OCI-LY7 (cell line): ENCODE results near the gene ARHGAP21.
"Not testable (repeated sequence)": the region's sequence is repeated elsewhere in the genome, so short reads cannot be mapped to it uniquely, and the experiment has no call there.

Source experiments
- EZH2phosphoT487 ChIP-seq: fragments of 200-600 bp; sonication (generic); IDR thresholded peaks from 2 replicates; pipeline ENCODE4 v1.6.1; 2018; ENCODE audit warnings: low read depth, borderline replicate concordance, mild to moderate bottlenecking, mixed run types, antibody characterized with exemption, low read length, moderate library complexity, mixed read lengths
- TF ChIP-seq, protein P1 (sequence below): fragments of 200-600 bp; sonication (generic); conservative IDR thresholded peaks from 2 replicates; pipeline ENCODE4 v1.5.1; 2014; ENCODE audit warnings: mild to moderate bottlenecking, antibody characterized with exemption, low read length, moderate library complexity, mixed read lengths

DNA sequence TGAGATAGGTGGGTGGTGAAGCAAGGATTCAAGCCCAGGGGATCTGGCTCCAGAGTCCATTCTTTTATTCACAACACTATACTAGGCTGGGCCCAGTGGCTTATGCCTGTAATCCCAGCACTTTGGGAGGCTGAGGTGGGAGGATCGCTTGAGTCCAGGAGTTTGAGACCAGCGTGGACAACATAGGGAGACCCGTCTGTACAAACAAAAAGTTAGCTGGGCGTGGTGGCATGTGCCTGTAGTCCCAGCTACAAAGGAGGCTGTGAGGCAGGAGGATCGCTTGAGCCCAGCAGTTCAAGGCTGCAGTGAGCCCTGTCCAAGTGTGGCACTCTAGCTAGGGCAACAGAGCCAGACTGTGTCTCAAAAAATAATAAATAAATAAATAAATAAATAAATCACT is 2.3 kb upstream of the ARHGAP21 start:
- TF ChIP-seq, protein P1, sequence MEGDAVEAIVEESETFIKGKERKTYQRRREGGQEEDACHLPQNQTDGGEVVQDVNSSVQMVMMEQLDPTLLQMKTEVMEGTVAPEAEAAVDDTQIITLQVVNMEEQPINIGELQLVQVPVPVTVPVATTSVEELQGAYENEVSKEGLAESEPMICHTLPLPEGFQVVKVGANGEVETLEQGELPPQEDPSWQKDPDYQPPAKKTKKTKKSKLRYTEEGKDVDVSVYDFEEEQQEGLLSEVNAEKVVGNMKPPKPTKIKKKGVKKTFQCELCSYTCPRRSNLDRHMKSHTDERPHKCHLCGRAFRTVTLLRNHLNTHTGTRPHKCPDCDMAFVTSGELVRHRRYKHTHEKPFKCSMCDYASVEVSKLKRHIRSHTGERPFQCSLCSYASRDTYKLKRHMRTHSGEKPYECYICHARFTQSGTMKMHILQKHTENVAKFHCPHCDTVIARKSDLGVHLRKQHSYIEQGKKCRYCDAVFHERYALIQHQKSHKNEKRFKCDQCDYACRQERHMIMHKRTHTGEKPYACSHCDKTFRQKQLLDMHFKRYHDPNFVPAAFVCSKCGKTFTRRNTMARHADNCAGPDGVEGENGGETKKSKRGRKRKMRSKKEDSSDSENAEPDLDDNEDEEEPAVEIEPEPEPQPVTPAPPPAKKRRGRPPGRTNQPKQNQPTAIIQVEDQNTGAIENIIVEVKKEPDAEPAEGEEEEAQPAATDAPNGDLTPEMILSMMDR = not testable (repeated sequence)
- TF ChIP-seq EZH2phosphoT487 = not testable (repeated sequence)
